ENCODE data around the gene CSN3.

The CSN3 gene

GRCh38 chr4:70297576-70297975 lies 55.2 kb downstream of the CSN3 start:
- no peak for FAIRE-seq

GRCh38 chr4:70298051-70298450 lies 55.7 kb downstream of the CSN3 start:
- FAIRE-seq = no peak

- no peak for FAIRE-seq
Measured at GRCh38 chr4:70299643-70300042, 57.2 kb downstream of the CSN3 start.

- FAIRE-seq = no peak
Measured at GRCh38 chr4:70300215-70300614, 57.8 kb downstream of the CSN3 start.

All from endometrium (tissue), 2 donors.